CD4-positive, alpha-beta T cell (primary cell): ENCODE results near the gene MMD2. TPM values are rescaled to one million over a fixed set of nuclear protein-coding genes. Genes with fewer than 3 reads are reported as not detected.

ENCODE experiments used
- ATAC-seq: fragments of 200-7000 bp; cut with Tn5 transposase; one replicate; pipeline ENCODE4 v1.10.0; 2022; ENCODE audit warnings: mild to moderate bottlenecking; ENCODE audit not compliant: poor library complexity
- CTCF ChIA-PET: fragments of 350-600 bp; sonication (Branson Sonifier 250); formaldehyde crosslinking; loops from one replicate; lab custom pipeline; 2021; ENCODE audit warnings: antibody characterized with exemption, inconsistent platforms; lab: Charles Lee
- POLR2A ChIA-PET: fragments of 350-600 bp; sonication (Branson Sonifier 250); formaldehyde crosslinking; loops from one replicate; lab custom pipeline; 2021; ENCODE audit warnings: antibody characterized with exemption, inconsistent platforms; lab: Charles Lee
- DNase-seq, 14 experiments: peaks; one replicate each; pipeline ENCODE4 v3.0.0-alpha.2; 2013 to 2020; ENCODE audit warnings: mixed read lengths in 2 of 14
- H3K27ac ChIP-seq, 2 donors: one replicate each; pipeline versions ENCODE4 v1.5.1 to v1.7.0; 2013; ENCODE audit warnings: low read length in 2 of 2, low read depth in 1 of 2, mild to moderate bottlenecking in 1 of 2
- H3K27me3 ChIP-seq, 2 experiments: 1 replicate in 1 of 2; 2 replicates in 1 of 2; pipeline versions ENCODE4 v1.6.1 to v1.7.0; 2013; ENCODE audit warnings: low read length in 2 of 2, control low read depth in 1 of 2, mild to moderate bottlenecking in 1 of 2, moderate library complexity in 1 of 2; ENCODE audit not compliant: insufficient read depth in 2 of 2, control insufficient read depth in 1 of 2
- H3K36me3 ChIP-seq: one replicate; pipeline ENCODE4 v1.6.1; 2013; ENCODE audit warnings: low read length, control low read depth; ENCODE audit not compliant: insufficient read depth
- H3K4me1 ChIP-seq: one replicate; pipeline ENCODE4 v1.6.1; 2013; ENCODE audit warnings: low read length, control low read depth; ENCODE audit not compliant: insufficient read depth
- H3K4me3 ChIP-seq: one replicate; pipeline ENCODE4 v1.5.1; 2013; ENCODE audit warnings: mild to moderate bottlenecking, low read length, moderate library complexity
- H3K9me3 ChIP-seq, 2 experiments: 1 replicate in 1 of 2; 2 replicates in 1 of 2; pipeline versions ENCODE4 v1.6.1 to v1.7.0; 2013; ENCODE audit warnings: low read length in 2 of 2, mild to moderate bottlenecking in 2 of 2, control low read depth in 1 of 2, moderate library complexity in 1 of 2; ENCODE audit not compliant: control insufficient read depth in 1 of 2, insufficient read depth in 1 of 2
- H3K27ac Mint-ChIP-seq: one replicate; pipeline ENCODE4 v1.8.0; 2020; ENCODE audit warnings: mixed read lengths
- H3K27me3 Mint-ChIP-seq: one replicate; pipeline ENCODE4 v1.8.0; 2021; ENCODE audit warnings: mixed read lengths
- H3K36me3 Mint-ChIP-seq: one replicate; pipeline ENCODE4 v1.8.0; 2021; ENCODE audit warnings: low read depth, mixed read lengths
- H3K4me1 Mint-ChIP-seq: one replicate; pipeline ENCODE4 v1.8.0; 2021; ENCODE audit warnings: low read depth, mixed read lengths
- H3K4me3 Mint-ChIP-seq: one replicate; pipeline ENCODE4 v1.8.0; 2020; ENCODE audit warnings: mild to moderate bottlenecking, mixed read lengths
- H3K9me3 Mint-ChIP-seq: one replicate; pipeline ENCODE4 v1.8.0; 2020; ENCODE audit warnings: mixed read lengths
- intact Hi-C, 2 experiments: fragments of 100-400 bp; cut with DNase I in 1 of 2; cut with micrococcal nuclease in 1 of 2; formaldehyde crosslinking; loops; one replicate each; pipeline versions ENCODE4 v1.15.1 to v1.9.0; 2023 to 2025; cut with DNase I, micrococcal nuclease
- total RNA-seq, 174 experiments: library from RNA in 2 of 174; stranded (reverse) in 2 of 174; gene quantifications; one replicate each; pipeline ENCODE4 v1.2.3 and lab custom pipeline; 2021 to 2026
- TF ChIP-seq, protein P1 (sequence below): fragments of 200-600 bp; IDR thresholded peaks from one replicate; pipeline ENCODE4 v1.8.0; 2022; ENCODE audit warnings: antibody characterized with exemption, mild to moderate bottlenecking

Gene MMD2
- total RNA-seq, 2 experiments from 2014 or later = not detected

GRCh38 chr7:4939971-4940728, 18.8 kb downstream of the MMD2 start:
- intact Hi-C loops = no loop called here
- ChIA-PET CTCF (no interaction called here), POLR2A (no interaction called here)
- no peaks in the 10 kb centered on the region for H3K36me3 Mint-ChIP-seq
- no peak overlapping the region for H3K27ac ChIP-seq
- no peak overlapping the region for H3K4me3 ChIP-seq
- H3K27me3 ChIP-seq = no peaks in the 10 kb centered on the region
- DNase-seq = no peak
- no peaks in the 10 kb centered on the region for H3K9me3 ChIP-seq
- no peak for ATAC-seq
- no peaks in the 10 kb centered on the region for H3K4me1 Mint-ChIP-seq
- TF ChIP-seq, protein P1, sequence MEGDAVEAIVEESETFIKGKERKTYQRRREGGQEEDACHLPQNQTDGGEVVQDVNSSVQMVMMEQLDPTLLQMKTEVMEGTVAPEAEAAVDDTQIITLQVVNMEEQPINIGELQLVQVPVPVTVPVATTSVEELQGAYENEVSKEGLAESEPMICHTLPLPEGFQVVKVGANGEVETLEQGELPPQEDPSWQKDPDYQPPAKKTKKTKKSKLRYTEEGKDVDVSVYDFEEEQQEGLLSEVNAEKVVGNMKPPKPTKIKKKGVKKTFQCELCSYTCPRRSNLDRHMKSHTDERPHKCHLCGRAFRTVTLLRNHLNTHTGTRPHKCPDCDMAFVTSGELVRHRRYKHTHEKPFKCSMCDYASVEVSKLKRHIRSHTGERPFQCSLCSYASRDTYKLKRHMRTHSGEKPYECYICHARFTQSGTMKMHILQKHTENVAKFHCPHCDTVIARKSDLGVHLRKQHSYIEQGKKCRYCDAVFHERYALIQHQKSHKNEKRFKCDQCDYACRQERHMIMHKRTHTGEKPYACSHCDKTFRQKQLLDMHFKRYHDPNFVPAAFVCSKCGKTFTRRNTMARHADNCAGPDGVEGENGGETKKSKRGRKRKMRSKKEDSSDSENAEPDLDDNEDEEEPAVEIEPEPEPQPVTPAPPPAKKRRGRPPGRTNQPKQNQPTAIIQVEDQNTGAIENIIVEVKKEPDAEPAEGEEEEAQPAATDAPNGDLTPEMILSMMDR = no peak
- no peaks in the 10 kb centered on the region for H3K27me3 Mint-ChIP-seq
- H3K4me1 ChIP-seq = no peaks in the 10 kb centered on the region
- no peak overlapping the region for H3K27ac Mint-ChIP-seq
- no peaks in the 10 kb centered on the region for H3K36me3 ChIP-seq
- H3K4me3 Mint-ChIP-seq = no peak overlapping the region
- no peaks in the 10 kb centered on the region for H3K9me3 Mint-ChIP-seq

DNA sequence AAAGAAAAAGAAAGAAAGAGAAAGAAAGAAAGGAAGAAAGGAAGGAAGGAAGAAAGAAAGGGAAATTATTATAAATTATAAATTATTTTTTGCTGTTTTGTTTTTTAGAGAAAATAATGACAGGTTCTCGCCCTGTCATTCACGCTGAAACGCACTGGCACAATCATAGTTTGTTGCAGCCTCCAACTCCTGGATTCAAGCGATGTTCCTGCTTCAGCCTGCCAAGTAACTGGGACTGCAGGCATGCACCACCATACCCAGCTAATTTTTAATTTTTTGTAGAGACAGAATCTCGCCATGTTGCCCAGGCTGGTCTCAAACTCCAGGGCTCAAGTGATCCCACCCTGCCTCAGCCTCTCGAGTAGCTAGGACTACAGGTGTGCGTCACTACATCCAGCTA, 21.6 kb downstream of the MMD2 start:
- Mint-ChIP-seq H3K4me3 (no peak overlapping the region), H3K9me3 (no peaks in the 10 kb centered on the region), H3K27me3 (no peaks in the 10 kb centered on the region), H3K36me3 (no peaks in the 10 kb centered on the region), H3K4me1 (no peaks in the 10 kb centered on the region), H3K27ac (no peak overlapping the region)
- TF ChIP-seq, protein P1 = no peak
- ATAC-seq (no peak), DNase-seq (no peak)
- Histone ChIP-seq H3K4me3 (no peak overlapping the region), H3K4me1 (no peaks in the 10 kb centered on the region), H3K9me3 (no peaks in the 10 kb centered on the region), H3K36me3 (no peaks in the 10 kb centered on the region), H3K27me3 (no peaks in the 10 kb centered on the region), H3K27ac (no peak overlapping the region)
- POLR2A ChIA-PET = no interaction called here
- intact Hi-C loops = no loop called here
- CTCF ChIA-PET = no interaction called here

- Histone ChIP-seq H3K9me3 (peaks cover 0 to 5% of the 10 kb centered on the region in 2 experiments), H3K27ac (no peak overlapping the region), H3K27me3 (no peaks in the 10 kb centered on the region), H3K4me1 (no peaks in the 10 kb centered on the region), H3K4me3 (no peak overlapping the region), H3K36me3 (no peaks in the 10 kb centered on the region)
- ChIA-PET POLR2A (no interaction called here), CTCF (no interaction called here)
- intact Hi-C loops = no loop called here
- DNase-seq (no peak), ATAC-seq (no peak)
- Mint-ChIP-seq H3K27me3 (no peaks in the 10 kb centered on the region), H3K4me3 (no peak overlapping the region), H3K4me1 (no peaks in the 10 kb centered on the region), H3K9me3 (no peaks in the 10 kb centered on the region), H3K27ac (no peak overlapping the region), H3K36me3 (no peaks in the 10 kb centered on the region)
- TF ChIP-seq, protein P1 = no peak
Measured at GRCh38 chr7:4934419-4935025, 24.5 kb downstream of the MMD2 start.
